SK-N-SH treated with all-trans-retinoic acid at 6 μM for 48 hours (cell line): ENCODE data around the gene KIZ.

ENCODE experiments used
- ATAC-seq: fragments of 200-7000 bp; cut with Tn5 transposase; 3 replicates; pipeline ENCODE4 v1.9.1; 2020; ENCODE audit warnings: mild to moderate bottlenecking, moderate library complexity
- BACH2 ChIP-seq: fragments of 250-450 bp; sonication (Bioruptor Pico); IDR thresholded peaks from 2 replicates; pipeline ENCODE4 v1.9.0; 2021; ENCODE audit warnings: mild to moderate bottlenecking, borderline replicate concordance
- CSDC2 ChIP-seq: fragments of 250-450 bp; sonication (Bioruptor Pico); IDR thresholded peaks from 2 replicates; pipeline ENCODE4 v1.5.0; 2020; ENCODE audit warnings: mild to moderate bottlenecking, moderate library complexity
- ESRRG ChIP-seq: fragments of 250-450 bp; sonication (Bioruptor Pico); IDR thresholded peaks from 2 replicates; pipeline ENCODE4 v1.6.1; 2021; ENCODE audit warnings: mild to moderate bottlenecking
- GLIS3 ChIP-seq: fragments of 250-450 bp; sonication (Bioruptor Pico); IDR thresholded peaks from 2 replicates; pipeline ENCODE4 v1.5.0; 2020; ENCODE audit warnings: mild to moderate bottlenecking, moderate library complexity
- ISL1 ChIP-seq: fragments of 250-450 bp; sonication (Bioruptor Pico); IDR thresholded peaks from 2 replicates; pipeline ENCODE4 v2.1.2; 2022; ENCODE audit warnings: mild to moderate bottlenecking, moderate library complexity
- OSR1 ChIP-seq: fragments of 250-450 bp; sonication (Bioruptor Pico); IDR thresholded peaks from 2 replicates; pipeline ENCODE4 v1.8.0; 2022; ENCODE audit warnings: moderate library complexity, mild to moderate bottlenecking, inconsistent platforms
- PPARA ChIP-seq: fragments of 250-450 bp; sonication (Bioruptor Pico); IDR thresholded peaks from 2 replicates; pipeline ENCODE4 v1.5.0; 2020; ENCODE audit warnings: mild to moderate bottlenecking, borderline replicate concordance
- RARB ChIP-seq: fragments of 250-450 bp; sonication (Bioruptor Pico); IDR thresholded peaks from 2 replicates; pipeline ENCODE4 v1.8.0; 2021; ENCODE audit warnings: mild to moderate bottlenecking, moderate library complexity
- SNAI2 ChIP-seq: fragments of 250-450 bp; sonication (Bioruptor Pico); IDR thresholded peaks from 2 replicates; pipeline ENCODE4 v1.5.0; 2020; ENCODE audit warnings: mild to moderate bottlenecking, moderate library complexity
- TCF4 ChIP-seq: fragments of 250-450 bp; sonication (Bioruptor Pico); IDR thresholded peaks from 2 replicates; pipeline ENCODE4 v1.8.0; 2021; ENCODE audit warnings: mild to moderate bottlenecking, moderate library complexity, borderline replicate concordance
- TOX ChIP-seq: fragments of 250-450 bp; sonication (Bioruptor Pico); IDR thresholded peaks from 2 replicates; pipeline ENCODE4 v1.8.0; 2021; ENCODE audit warnings: mild to moderate bottlenecking, moderate library complexity, borderline replicate concordance
- ZC3H10 ChIP-seq: fragments of 250-450 bp; sonication (Bioruptor Pico); IDR thresholded peaks from 2 replicates; pipeline ENCODE4 v1.5.1; 2021; ENCODE audit warnings: mild to moderate bottlenecking, moderate library complexity
- ZFP3 ChIP-seq: fragments of 250-450 bp; sonication (Bioruptor Pico); IDR thresholded peaks from 2 replicates; pipeline ENCODE4 v1.5.0; 2020; ENCODE audit warnings: mild to moderate bottlenecking, moderate library complexity
- ZFP30 ChIP-seq: fragments of 450-650 bp; formaldehyde crosslinking; IDR thresholded peaks from 2 replicates; pipeline ENCODE4 v1.5.0; 2022; ENCODE audit warnings: mild to moderate bottlenecking, moderate library complexity
- ZNF565 ChIP-seq: fragments of 450-650 bp; formaldehyde crosslinking; conservative IDR thresholded peaks from 2 replicates; pipeline ENCODE4 v1.5.0; 2020; ENCODE audit warnings: low read depth, mild to moderate bottlenecking, moderate library complexity
- ZNF70 ChIP-seq: fragments of 450-650 bp; formaldehyde crosslinking; IDR thresholded peaks from 2 replicates; pipeline ENCODE4 v1.5.0; 2020; ENCODE audit warnings: mild to moderate bottlenecking, moderate library complexity
- ZNF8 ChIP-seq: fragments of 450-650 bp; formaldehyde crosslinking; IDR thresholded peaks from 2 replicates; pipeline ENCODE4 v1.5.0; 2020; ENCODE audit warnings: mild to moderate bottlenecking, moderate library complexity
- TF ChIP-seq, protein P1 (sequence below): fragments of 250-450 bp; sonication (Bioruptor Pico); IDR thresholded peaks from 2 replicates; pipeline ENCODE4 v1.5.0; 2020; ENCODE audit warnings: mild to moderate bottlenecking, moderate library complexity
- TF ChIP-seq, protein P2 (sequence below): fragments of 250-450 bp; sonication (Bioruptor Pico); IDR thresholded peaks from 2 replicates; pipeline ENCODE4 v1.8.0; 2020; ENCODE audit warnings: mild to moderate bottlenecking, moderate library complexity, borderline replicate concordance
- TF ChIP-seq, protein P3 (sequence below): fragments of 250-450 bp; sonication (Bioruptor Pico); IDR thresholded peaks from 2 replicates; pipeline ENCODE4 v1.5.1; 2021; ENCODE audit warnings: mild to moderate bottlenecking, moderate library complexity
- TF ChIP-seq, protein P4 (sequence below): fragments of 250-450 bp; sonication (Bioruptor Pico); IDR thresholded peaks from 2 replicates; pipeline ENCODE4 v1.5.1; 2020; ENCODE audit warnings: low read depth, mild to moderate bottlenecking, moderate library complexity
- TF ChIP-seq, protein P5 (sequence below): fragments of 250-450 bp; sonication (Bioruptor Pico); IDR thresholded peaks from 2 replicates; pipeline ENCODE4 v1.8.0; 2021; ENCODE audit warnings: low read depth, mild to moderate bottlenecking, moderate library complexity, borderline replicate concordance

The KIZ gene

DNA sequence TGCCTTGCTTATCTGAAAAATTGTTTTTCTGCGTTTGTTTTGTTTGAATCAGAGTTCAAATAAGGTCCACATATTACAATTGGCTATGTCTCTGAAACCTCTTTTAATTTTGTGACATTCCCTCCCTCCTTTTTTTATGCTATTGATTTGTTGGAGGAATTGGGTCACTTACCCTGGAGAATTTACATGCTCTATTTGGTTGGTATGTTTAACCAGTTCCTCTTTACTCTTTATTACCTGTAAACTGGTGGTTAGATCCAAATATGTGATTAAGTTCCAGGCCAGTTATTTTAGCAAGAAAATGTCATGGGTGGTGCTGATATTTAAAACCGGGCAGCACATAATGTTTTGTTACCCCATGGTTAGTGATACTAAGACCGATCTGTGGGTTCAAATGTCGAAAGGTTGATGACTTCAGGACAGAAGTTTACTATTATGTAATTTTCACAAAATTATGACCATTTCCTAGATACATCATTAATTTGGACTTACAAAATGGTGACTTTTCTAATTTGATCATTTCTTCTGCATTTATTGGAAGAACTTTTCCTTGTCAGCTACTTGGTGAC lies 77.3 kb downstream of the KIZ start:
- TF ChIP-seq SNAI2 (CRISPR knock-in tag) (no peak), ZNF565 (no peak), GLIS3 (no peak), OSR1 (CRISPR knock-in tag) (no peak), TCF4 (no peak), ZC3H10 (CRISPR knock-in tag) (no peak), CSDC2 (CRISPR knock-in tag) (no peak), ESRRG (CRISPR knock-in tag) (no peak), PPARA (CRISPR knock-in tag) (no peak), ZFP30 (no peak), ZNF70 (no peak), RARB (CRISPR knock-in tag) (no peak), ZFP3 (CRISPR knock-in tag) (no peak)
- TF ChIP-seq, protein P1, sequence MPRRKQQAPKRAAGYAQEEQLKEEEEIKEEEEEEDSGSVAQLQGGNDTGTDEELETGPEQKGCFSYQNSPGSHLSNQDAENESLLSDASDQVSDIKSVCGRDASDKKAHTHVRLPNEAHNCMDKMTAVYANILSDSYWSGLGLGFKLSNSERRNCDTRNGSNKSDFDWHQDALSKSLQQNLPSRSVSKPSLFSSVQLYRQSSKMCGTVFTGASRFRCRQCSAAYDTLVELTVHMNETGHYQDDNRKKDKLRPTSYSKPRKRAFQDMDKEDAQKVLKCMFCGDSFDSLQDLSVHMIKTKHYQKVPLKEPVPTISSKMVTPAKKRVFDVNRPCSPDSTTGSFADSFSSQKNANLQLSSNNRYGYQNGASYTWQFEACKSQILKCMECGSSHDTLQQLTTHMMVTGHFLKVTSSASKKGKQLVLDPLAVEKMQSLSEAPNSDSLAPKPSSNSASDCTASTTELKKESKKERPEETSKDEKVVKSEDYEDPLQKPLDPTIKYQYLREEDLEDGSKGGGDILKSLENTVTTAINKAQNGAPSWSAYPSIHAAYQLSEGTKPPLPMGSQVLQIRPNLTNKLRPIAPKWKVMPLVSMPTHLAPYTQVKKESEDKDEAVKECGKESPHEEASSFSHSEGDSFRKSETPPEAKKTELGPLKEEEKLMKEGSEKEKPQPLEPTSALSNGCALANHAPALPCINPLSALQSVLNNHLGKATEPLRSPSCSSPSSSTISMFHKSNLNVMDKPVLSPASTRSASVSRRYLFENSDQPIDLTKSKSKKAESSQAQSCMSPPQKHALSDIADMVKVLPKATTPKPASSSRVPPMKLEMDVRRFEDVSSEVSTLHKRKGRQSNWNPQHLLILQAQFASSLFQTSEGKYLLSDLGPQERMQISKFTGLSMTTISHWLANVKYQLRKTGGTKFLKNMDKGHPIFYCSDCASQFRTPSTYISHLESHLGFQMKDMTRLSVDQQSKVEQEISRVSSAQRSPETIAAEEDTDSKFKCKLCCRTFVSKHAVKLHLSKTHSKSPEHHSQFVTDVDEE (CRISPR knock-in tag) = no peak
- TF ChIP-seq, protein P2, sequence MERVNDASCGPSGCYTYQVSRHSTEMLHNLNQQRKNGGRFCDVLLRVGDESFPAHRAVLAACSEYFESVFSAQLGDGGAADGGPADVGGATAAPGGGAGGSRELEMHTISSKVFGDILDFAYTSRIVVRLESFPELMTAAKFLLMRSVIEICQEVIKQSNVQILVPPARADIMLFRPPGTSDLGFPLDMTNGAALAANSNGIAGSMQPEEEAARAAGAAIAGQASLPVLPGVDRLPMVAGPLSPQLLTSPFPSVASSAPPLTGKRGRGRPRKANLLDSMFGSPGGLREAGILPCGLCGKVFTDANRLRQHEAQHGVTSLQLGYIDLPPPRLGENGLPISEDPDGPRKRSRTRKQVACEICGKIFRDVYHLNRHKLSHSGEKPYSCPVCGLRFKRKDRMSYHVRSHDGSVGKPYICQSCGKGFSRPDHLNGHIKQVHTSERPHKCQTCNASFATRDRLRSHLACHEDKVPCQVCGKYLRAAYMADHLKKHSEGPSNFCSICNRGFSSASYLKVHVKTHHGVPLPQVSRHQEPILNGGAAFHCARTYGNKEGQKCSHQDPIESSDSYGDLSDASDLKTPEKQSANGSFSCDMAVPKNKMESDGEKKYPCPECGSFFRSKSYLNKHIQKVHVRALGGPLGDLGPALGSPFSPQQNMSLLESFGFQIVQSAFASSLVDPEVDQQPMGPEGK (CRISPR knock-in tag) = no peak
- TF ChIP-seq, all 23 proteins: peak for 0
- ATAC-seq = no peak

DNA sequence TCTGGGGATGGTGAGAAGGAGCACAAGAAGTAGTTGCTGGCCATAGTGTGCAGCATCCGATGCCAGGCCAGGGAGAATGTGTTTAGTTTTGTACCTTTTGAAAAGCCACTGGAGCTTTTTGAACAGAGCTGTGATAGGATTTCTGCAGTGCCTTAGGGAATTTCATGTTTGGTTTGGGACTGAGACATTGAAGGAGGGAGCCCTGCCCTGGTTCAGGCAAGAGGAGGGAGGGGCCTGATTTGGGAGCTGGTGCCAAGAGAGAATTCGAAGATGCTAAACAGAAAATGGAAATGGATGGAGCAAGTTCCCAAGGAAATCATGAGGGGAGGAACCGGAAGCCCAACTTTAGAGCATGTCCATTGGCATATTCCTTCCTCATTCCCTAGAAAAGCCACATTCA lies 80.7 kb downstream of the KIZ start:
- TF ChIP-seq CSDC2 (CRISPR knock-in tag) (no peak), ZNF8 (CRISPR knock-in tag) (no peak)
- ATAC-seq = no peak

DNA sequence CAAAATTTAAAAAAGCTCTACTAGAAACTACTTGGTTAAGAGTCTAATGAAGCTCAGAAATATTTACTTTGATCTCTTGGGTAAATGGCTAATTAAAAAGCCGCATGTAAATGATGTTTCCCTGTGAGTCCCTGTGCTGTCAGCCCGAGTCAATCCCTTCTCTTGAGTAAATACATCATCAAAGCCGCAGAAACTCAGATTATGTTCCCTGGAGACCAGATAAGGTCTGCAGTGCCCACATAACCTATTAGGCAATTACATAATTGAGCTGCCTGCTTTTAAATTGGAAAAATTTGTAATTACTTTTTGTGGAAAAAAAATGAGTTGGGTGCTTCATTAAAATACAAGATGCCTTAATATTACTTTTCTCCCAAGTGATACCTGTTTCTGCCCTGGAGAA lies 83.1 kb downstream of the KIZ start:
- ATAC-seq = no peak
- TF ChIP-seq, protein P2 (CRISPR knock-in tag) = no peak
- TF ChIP-seq BACH2 (CRISPR knock-in tag) (no peak), ZFP3 (CRISPR knock-in tag) (no peak), ZNF70 (no peak), TOX (CRISPR knock-in tag) (no peak), RARB (CRISPR knock-in tag) (no peak), GLIS3 (no peak), SNAI2 (CRISPR knock-in tag) (no peak), ZC3H10 (CRISPR knock-in tag) (no peak), OSR1 (CRISPR knock-in tag) (no peak), ESRRG (CRISPR knock-in tag) (no peak), ZNF565 (no peak), ISL1 (CRISPR knock-in tag) (no peak), ZFP30 (no peak), PPARA (CRISPR knock-in tag) (no peak), TCF4 (no peak)
- TF ChIP-seq, protein P3, sequence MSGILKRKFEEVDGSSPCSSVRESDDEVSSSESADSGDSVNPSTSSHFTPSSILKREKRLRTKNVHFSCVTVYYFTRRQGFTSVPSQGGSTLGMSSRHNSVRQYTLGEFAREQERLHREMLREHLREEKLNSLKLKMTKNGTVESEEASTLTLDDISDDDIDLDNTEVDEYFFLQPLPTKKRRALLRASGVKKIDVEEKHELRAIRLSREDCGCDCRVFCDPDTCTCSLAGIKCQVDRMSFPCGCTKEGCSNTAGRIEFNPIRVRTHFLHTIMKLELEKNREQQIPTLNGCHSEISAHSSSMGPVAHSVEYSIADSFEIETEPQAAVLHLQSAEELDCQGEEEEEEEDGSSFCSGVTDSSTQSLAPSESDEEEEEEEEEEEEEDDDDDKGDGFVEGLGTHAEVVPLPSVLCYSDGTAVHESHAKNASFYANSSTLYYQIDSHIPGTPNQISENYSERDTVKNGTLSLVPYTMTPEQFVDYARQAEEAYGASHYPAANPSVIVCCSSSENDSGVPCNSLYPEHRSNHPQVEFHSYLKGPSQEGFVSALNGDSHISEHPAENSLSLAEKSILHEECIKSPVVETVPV (CRISPR knock-in tag) = no peak
- TF ChIP-seq, protein P4, sequence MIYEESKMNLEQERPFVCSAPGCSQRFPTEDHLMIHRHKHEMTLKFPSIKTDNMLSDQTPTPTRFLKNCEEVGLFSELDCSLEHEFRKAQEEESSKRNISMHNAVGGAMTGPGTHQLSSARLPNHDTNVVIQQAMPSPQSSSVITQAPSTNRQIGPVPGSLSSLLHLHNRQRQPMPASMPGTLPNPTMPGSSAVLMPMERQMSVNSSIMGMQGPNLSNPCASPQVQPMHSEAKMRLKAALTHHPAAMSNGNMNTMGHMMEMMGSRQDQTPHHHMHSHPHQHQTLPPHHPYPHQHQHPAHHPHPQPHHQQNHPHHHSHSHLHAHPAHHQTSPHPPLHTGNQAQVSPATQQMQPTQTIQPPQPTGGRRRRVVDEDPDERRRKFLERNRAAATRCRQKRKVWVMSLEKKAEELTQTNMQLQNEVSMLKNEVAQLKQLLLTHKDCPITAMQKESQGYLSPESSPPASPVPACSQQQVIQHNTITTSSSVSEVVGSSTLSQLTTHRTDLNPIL = no peak
- TF ChIP-seq, protein P5, sequence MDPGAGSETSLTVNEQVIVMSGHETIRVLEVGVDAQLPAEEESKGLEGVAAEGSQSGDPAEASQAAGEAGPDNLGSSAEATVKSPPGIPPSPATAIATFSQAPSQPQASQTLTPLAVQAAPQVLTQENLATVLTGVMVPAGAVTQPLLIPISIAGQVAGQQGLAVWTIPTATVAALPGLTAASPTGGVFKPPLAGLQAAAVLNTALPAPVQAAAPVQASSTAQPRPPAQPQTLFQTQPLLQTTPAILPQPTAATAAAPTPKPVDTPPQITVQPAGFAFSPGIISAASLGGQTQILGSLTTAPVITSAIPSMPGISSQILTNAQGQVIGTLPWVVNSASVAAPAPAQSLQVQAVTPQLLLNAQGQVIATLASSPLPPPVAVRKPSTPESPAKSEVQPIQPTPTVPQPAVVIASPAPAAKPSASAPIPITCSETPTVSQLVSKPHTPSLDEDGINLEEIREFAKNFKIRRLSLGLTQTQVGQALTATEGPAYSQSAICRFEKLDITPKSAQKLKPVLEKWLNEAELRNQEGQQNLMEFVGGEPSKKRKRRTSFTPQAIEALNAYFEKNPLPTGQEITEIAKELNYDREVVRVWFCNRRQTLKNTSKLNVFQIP (CRISPR knock-in tag) = no peak
